ENCODE results near the gene PTGS1.

DNA sequence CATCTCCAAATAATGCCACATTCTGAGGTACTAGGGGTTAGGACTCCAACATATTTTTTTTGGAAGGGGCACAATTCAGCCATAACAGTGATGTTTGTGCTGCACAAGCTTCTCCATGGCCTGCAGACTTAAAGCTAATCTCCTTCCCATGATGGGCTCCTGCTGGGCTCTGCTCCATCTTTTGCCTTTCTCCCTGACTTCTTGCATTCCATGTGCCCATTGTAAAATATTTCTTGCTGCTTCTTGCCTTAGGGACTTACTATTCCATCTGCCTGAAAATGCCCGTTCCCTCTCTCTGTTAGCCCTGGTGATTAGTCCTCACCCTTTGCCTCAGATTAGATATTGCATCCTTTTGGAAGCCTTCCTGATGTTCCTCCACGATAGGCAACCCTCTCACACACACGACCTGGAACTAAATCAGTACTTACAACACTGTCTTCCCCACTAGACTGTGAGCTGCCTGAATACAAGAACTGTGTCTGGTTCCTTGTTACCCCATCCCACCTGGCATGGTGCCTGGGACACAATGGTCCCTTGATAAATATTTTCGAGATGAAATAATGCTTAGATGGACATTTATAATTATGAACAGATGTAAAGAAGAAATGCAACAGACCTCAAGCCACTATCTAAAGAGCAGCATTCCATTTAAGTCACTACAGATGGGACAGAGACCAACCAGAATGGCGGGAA is 73.4 kb downstream of the PTGS1 start:
- TF ChIP-seq, protein P1, sequence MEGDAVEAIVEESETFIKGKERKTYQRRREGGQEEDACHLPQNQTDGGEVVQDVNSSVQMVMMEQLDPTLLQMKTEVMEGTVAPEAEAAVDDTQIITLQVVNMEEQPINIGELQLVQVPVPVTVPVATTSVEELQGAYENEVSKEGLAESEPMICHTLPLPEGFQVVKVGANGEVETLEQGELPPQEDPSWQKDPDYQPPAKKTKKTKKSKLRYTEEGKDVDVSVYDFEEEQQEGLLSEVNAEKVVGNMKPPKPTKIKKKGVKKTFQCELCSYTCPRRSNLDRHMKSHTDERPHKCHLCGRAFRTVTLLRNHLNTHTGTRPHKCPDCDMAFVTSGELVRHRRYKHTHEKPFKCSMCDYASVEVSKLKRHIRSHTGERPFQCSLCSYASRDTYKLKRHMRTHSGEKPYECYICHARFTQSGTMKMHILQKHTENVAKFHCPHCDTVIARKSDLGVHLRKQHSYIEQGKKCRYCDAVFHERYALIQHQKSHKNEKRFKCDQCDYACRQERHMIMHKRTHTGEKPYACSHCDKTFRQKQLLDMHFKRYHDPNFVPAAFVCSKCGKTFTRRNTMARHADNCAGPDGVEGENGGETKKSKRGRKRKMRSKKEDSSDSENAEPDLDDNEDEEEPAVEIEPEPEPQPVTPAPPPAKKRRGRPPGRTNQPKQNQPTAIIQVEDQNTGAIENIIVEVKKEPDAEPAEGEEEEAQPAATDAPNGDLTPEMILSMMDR (tag by site-specific recombination; IDR thresholded peaks at IDR 0.05), result no peak
- TF ChIP-seq REST (tag by site-specific recombination; IDR thresholded peaks at IDR 0.05) (no peak), SETDB1 (IDR thresholded peaks at IDR 0.05; ENCODE audit: insufficient read length, low read length) (no peak), ZSCAN18 (tag by site-specific recombination; IDR thresholded peaks at IDR 0.05) (no peak), ZNF24 (tag by site-specific recombination; IDR thresholded peaks at IDR 0.05) (no peak), ZNF488 (tag by site-specific recombination; IDR thresholded peaks at IDR 0.05) (no peak), ZNF544 (tag by site-specific recombination; IDR thresholded peaks at IDR 0.05) (no peak), ELK4 (IDR thresholded peaks at IDR 0.05; ENCODE audit: borderline replicate concordance, low read depth, low read length) (no peak), ZNF350 (tag by site-specific recombination; IDR thresholded peaks at IDR 0.05) (no peak), MZF1 (tag by site-specific recombination; IDR thresholded peaks at IDR 0.05; ENCODE audit: borderline replicate concordance) (no peak), ZNF302 (tag by site-specific recombination; IDR thresholded peaks at IDR 0.05; ENCODE audit: low read depth) (no peak), ZNF133 (tag by site-specific recombination; IDR thresholded peaks at IDR 0.05) (no peak)
